Suprapubic skin (tissue), 4 donors: ENCODE data around the gene TRIM63.

Source experiments
- POLR2A ChIP-seq, 2 donors: fragments of 450-650 bp; IDR thresholded peaks; one replicate each; pipeline ENCODE4 v1.6.1; 2017; ENCODE audit warnings: antibody characterized with exemption in 2 of 2, mild to moderate bottlenecking in 2 of 2, moderate library complexity in 2 of 2
- POLR2AphosphoS5 ChIP-seq, 3 donors: sonication (generic); formaldehyde crosslinking; IDR thresholded peaks; one replicate each; pipeline ENCODE4 v1.6.1; 2017; ENCODE audit warnings: antibody characterized with exemption in 3 of 3
- TF ChIP-seq, protein P1 (sequence below), 2 donors: fragments of 200-600 bp in 1 of 2; fragments of 450-650 bp in 1 of 2; sonication (generic) in 1 of 2; IDR thresholded peaks; one replicate each; pipeline ENCODE4 v1.5.1; 2016 to 2019; ENCODE audit warnings: antibody characterized with exemption in 2 of 2, mild to moderate bottlenecking in 1 of 2, moderate library complexity in 1 of 2

DNA sequence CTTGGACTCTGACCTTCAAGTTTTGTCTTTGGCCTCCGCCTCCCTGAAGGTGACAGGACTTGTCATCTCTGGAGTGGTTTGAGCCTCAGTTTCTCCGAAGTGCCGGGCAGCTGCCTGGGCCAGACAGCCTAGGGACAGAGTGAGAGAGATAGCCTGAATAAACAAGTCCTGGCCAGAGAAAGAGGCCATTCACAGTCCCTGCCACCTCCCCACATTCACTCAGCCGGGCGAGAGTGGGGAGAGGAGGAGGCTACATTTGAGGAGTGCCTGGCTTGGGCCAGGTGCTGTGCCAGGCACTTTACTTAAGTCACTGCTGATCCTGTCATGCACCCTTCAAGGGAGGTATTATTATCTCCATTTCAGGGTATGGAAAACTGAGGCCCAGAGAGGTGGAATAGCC lies 42.4 kb downstream of the TRIM63 start:
- TF ChIP-seq, protein P1, sequence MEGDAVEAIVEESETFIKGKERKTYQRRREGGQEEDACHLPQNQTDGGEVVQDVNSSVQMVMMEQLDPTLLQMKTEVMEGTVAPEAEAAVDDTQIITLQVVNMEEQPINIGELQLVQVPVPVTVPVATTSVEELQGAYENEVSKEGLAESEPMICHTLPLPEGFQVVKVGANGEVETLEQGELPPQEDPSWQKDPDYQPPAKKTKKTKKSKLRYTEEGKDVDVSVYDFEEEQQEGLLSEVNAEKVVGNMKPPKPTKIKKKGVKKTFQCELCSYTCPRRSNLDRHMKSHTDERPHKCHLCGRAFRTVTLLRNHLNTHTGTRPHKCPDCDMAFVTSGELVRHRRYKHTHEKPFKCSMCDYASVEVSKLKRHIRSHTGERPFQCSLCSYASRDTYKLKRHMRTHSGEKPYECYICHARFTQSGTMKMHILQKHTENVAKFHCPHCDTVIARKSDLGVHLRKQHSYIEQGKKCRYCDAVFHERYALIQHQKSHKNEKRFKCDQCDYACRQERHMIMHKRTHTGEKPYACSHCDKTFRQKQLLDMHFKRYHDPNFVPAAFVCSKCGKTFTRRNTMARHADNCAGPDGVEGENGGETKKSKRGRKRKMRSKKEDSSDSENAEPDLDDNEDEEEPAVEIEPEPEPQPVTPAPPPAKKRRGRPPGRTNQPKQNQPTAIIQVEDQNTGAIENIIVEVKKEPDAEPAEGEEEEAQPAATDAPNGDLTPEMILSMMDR (IDR thresholded peaks at IDR 0.05): no peak
- no peak for TF ChIP-seq POLR2AphosphoS5 (IDR thresholded peaks at IDR 0.05)
- no peak for TF ChIP-seq POLR2A (IDR thresholded peaks at IDR 0.05)
